Parathyroid adenoma (tissue), 2 donors: ENCODE measurements around the gene PRTN3.
"Not testable (repeated sequence)": the region's sequence is repeated elsewhere in the genome, so short reads cannot be mapped to it uniquely, and the experiment has no call there.

Experiments used
- H2AFZ ChIP-seq: fragments of 300-600 bp; sonication (generic); one replicate; pipeline ENCODE4 v1.7.0; 2017; ENCODE audit warnings: antibody characterized with exemption, mild to moderate bottlenecking
- H3K27ac ChIP-seq: fragments of 300-600 bp; sonication (generic); one replicate; pipeline ENCODE4 v1.7.0; 2017
- H3K27me3 ChIP-seq: fragments of 300-600 bp; sonication (generic); one replicate; pipeline ENCODE4 v1.7.0; 2017; ENCODE audit warnings: low read length; ENCODE audit not compliant: control insufficient read depth, insufficient read depth
- H3K36me3 ChIP-seq: fragments of 300-600 bp; sonication (generic); one replicate; pipeline ENCODE4 v1.7.0; 2017; ENCODE audit warnings: low read length; ENCODE audit not compliant: control insufficient read depth, insufficient read depth
- H3K4me1 ChIP-seq: fragments of 300-600 bp; sonication (generic); one replicate; pipeline ENCODE4 v1.7.0; 2017; ENCODE audit warnings: control low read depth
- H3K4me2 ChIP-seq: fragments of 300-600 bp; sonication (generic); one replicate; pipeline ENCODE4 v1.7.0; 2017; ENCODE audit warnings: low read length
- H3K4me3 ChIP-seq: fragments of 300-600 bp; sonication (generic); one replicate; pipeline ENCODE4 v1.7.0; 2017; ENCODE audit warnings: low read depth, low read length
- H3K79me2 ChIP-seq: fragments of 300-600 bp; sonication (generic); one replicate; pipeline ENCODE4 v1.7.0; 2017; ENCODE audit warnings: control low read depth
- H3K9ac ChIP-seq: fragments of 300-600 bp; sonication (generic); one replicate; pipeline ENCODE4 v1.7.0; 2017; ENCODE audit warnings: mild to moderate bottlenecking
- H3K9me3 ChIP-seq: fragments of 300-600 bp; sonication (generic); one replicate; pipeline ENCODE4 v1.7.0; 2017; ENCODE audit warnings: low read length; ENCODE audit not compliant: control insufficient read depth
- TF ChIP-seq, protein P1 (sequence below): fragments of 300-600 bp; sonication (generic); IDR thresholded peaks from one replicate; pipeline ENCODE4 v1.7.0; 2017; ENCODE audit warnings: antibody characterized with exemption, mild to moderate bottlenecking
- donor health status: primary hyperparathyroidism.

PRTN3 gene

DNA sequence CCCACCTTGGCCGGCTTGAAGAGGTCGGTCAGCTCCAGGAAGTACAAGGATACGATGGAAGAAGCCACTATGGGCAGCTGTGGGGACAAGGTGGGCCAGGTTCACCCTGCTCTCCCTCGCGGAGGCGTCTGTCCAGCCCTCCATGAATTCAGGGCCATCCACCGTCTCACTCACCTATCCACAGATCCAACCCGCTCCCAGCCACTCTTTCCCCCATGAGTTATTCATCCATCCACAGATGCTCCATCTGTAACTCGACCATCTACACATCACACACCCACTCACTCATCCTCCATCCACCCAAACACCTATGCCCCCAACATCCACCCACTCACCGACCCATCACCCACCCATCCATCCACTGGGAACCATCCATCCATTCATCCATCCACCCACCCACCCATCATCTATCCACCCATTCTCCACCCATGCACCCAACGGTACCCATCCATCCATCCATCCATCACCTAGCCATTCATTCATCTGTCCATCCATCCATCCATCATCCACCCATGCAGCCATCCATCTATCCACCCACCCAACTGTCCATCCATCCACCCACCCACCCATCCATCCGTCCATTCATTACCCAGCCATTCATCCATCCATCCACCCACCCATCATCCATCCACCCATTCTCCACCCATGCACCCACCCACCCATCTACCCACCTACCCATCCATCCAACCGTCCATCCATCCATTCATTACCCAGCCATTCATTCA is 24.9 kb upstream of the PRTN3 start:
- Histone ChIP-seq H3K27me3 (no peaks in the 10 kb centered on the region), H3K79me2 (no peaks in the 10 kb centered on the region), H3K4me1 (no peaks in the 10 kb centered on the region), H3K9ac (no peak overlapping the region), H3K9me3 (no peaks in the 10 kb centered on the region), H3K36me3 (no peaks in the 10 kb centered on the region), H3K4me3 (no peak overlapping the region), H3K4me2 (no peak overlapping the region), H3K27ac (no peak overlapping the region), H2AFZ (no peak overlapping the region)
- TF ChIP-seq, protein P1, sequence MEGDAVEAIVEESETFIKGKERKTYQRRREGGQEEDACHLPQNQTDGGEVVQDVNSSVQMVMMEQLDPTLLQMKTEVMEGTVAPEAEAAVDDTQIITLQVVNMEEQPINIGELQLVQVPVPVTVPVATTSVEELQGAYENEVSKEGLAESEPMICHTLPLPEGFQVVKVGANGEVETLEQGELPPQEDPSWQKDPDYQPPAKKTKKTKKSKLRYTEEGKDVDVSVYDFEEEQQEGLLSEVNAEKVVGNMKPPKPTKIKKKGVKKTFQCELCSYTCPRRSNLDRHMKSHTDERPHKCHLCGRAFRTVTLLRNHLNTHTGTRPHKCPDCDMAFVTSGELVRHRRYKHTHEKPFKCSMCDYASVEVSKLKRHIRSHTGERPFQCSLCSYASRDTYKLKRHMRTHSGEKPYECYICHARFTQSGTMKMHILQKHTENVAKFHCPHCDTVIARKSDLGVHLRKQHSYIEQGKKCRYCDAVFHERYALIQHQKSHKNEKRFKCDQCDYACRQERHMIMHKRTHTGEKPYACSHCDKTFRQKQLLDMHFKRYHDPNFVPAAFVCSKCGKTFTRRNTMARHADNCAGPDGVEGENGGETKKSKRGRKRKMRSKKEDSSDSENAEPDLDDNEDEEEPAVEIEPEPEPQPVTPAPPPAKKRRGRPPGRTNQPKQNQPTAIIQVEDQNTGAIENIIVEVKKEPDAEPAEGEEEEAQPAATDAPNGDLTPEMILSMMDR = no peak

DNA sequence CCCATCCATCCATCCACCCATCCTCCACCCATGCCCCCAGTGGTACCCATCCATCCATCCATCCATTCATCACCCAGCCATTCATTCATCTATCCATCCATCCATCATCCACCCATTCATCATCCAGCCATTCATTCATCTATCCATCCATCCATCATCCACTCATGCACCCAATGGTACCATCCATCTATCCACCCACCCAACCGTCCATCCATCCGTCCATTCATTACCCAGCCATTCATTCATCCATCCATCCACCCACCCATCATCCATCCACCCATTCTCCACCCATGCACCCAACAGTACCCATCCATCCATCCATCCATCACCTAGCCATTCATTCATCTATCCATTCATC is 24.3 kb upstream of the PRTN3 start:
- no peaks in the 10 kb centered on the region for H3K36me3 ChIP-seq
- TF ChIP-seq, protein P1 = no peak

DNA sequence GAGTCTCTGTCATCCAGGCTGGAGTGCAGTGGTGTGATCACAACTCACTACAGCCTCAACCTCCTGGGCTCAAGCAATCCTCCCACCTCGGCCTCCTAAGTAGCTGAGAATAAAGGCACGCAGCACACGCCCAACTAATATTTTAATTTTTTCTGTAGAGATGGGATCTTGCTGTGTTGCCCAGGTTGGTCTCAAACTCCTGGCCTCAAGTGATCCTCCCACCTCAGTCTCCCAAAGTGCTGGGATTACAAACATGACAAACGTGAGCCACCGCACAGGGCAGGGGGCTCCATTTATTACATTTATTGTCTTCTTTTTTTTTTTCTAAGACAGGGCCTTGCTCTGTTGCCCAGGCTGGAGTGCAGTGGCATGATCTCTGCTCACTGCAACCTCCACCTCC is 20.6 kb upstream of the PRTN3 start:
- not testable (repeated sequence) for H3K9me3 ChIP-seq, H3K27ac ChIP-seq, H3K9ac ChIP-seq, H3K27me3 ChIP-seq, H2AFZ ChIP-seq, H3K36me3 ChIP-seq, H3K4me1 ChIP-seq, H3K4me3 ChIP-seq, H3K4me2 ChIP-seq, H3K79me2 ChIP-seq

More for the DNA sequence above, 24.3 kb upstream of the PRTN3 start:
- H3K79me2 ChIP-seq = no peaks in the 10 kb centered on the region
- H3K27me3 ChIP-seq = no peaks in the 10 kb centered on the region
- no peak overlapping the region for H3K9ac ChIP-seq
- H3K27ac ChIP-seq = no peak overlapping the region
- no peaks in the 10 kb centered on the region for H3K4me1 ChIP-seq
- H3K4me3 ChIP-seq = no peak overlapping the region
- no peak overlapping the region for H2AFZ ChIP-seq
- H3K9me3 ChIP-seq = no peaks in the 10 kb centered on the region
- no peak overlapping the region for H3K4me2 ChIP-seq

DNA sequence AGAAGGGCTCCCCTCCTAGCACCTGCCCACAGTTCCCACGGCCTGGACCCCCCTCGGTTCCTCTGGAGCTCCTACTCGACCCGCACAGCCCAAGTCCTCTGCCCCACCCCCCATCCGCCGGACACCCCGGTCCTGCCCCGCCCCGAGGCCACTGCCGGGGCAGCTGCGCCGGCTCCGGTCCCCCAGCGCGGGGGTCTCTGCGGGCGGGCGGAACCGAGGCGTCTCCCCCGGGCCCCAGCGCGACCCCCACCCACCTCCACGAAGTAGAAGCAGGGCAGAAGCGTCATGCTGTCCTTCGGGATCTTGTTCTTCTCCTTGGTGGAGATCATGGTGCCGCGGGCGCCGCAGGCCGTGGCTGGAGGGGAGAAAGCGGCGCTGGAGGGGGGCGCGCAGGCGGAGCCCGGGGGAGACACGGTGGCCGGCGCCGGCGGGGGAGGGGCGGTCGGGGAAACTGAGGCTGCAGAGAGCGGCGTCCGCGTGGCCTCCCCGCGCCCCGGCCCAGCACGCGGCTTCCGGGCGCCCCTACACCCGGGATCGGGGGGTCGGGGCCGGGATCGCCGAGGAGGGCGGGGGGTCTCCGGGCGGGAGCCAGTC is 19.5 kb upstream of the PRTN3 start:
- H3K79me2 ChIP-seq = no peaks in the 10 kb centered on the region
- no peaks in the 10 kb centered on the region for H3K27me3 ChIP-seq
- no peak overlapping the region for H3K27ac ChIP-seq
- TF ChIP-seq, protein P1 = no peak
- no peak overlapping the region for H3K9ac ChIP-seq
- no peak overlapping the region for H3K4me3 ChIP-seq
- H3K36me3 ChIP-seq = no peaks in the 10 kb centered on the region
- H2AFZ ChIP-seq = peak overlapping the region; percentile 63
- peak overlapping the region; percentile 59 for H3K4me2 ChIP-seq
- H3K9me3 ChIP-seq = no peaks in the 10 kb centered on the region
- H3K4me1 ChIP-seq = no peaks in the 10 kb centered on the region

DNA sequence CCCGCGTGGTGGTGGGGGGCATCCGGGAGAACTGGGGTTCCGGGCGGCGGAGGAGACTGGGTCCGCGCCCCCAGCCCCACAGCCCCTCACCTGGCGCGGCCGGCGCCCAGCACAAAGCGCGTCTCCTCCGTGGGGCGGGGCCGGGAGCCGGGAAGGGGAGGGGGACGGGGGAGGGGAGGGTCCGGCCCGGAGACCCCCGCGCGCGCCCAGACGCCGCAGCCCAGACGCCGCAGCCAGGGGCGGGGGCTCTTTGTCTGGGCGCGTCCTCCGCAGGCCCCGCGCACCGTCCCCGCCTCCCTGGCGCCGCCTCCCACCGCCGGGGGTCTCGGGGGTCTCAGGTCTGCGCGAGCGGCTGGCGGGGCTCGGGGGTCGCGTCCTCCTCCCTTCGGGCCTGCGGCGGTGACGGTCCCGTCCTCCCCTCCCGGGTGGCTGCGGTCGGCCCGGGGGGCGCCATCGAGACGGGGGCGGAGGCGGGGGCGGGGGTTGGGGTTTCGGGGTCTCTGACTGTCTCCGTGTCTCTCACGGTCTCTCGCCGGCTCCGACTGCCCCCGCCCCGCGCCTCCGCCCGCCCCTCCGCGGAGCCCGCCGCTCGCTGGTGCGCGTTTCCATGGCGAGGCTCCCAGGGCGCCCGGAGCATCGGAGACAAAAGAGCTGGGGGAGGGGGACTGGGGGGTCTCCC is 18.8 kb upstream of the PRTN3 start, which contains the start of gene PLPPR3:
Gene PLPPR3, minus strand, starts transcription at position 131 of the 679 bp plus-strand sequence. CDS start 396 bp downstream, outside the sequence.
- H3K4me1 ChIP-seq = no peaks in the 10 kb centered on the region
- no peak within 1 kb of the TSS for H3K4me3 ChIP-seq
- H3K9me3 ChIP-seq = no peaks in the 10 kb centered on the region
- H2AFZ ChIP-seq = peak within 1 kb of the TSS; percentile 63
- H3K9ac ChIP-seq = no peak within 1 kb of the TSS
- no peak within 1 kb of the TSS for H3K27ac ChIP-seq
- no peaks in the 10 kb centered on the region for H3K36me3 ChIP-seq
- no peaks in the 10 kb centered on the region for H3K79me2 ChIP-seq
- H3K4me2 ChIP-seq = peak within 1 kb of the TSS; percentile 59
- H3K27me3 ChIP-seq = no peaks in the 10 kb centered on the region
- TF ChIP-seq, protein P1 = no peak
